ENCODE measurements around the gene CHAT.

Gene CHAT

GRCh38 chr10:49612513-49613164 lies 1.2 kb upstream of the CHAT start:
- no peak for DNase-seq (ENCODE audit: low spot score)

- no peak for DNase-seq (ENCODE audit: low spot score)
Measured at GRCh38 chr10:49613165-49613881, 514 bp upstream of the CHAT start.

GRCh38 chr10:49614242-49615198 lies 683 bp downstream of the CHAT start:
- no peak for DNase-seq (ENCODE audit: low spot score)

GRCh38 chr10:49615213-49615612 lies 1.4 kb downstream of the CHAT start:
- DNase-seq (ENCODE audit: low spot score): no peak

GRCh38 chr10:49615721-49616120 lies 1.9 kb downstream of the CHAT start:
- DNase-seq (ENCODE audit: low spot score): no peak

GRCh38 chr10:49616421-49617101 lies 2.7 kb downstream of the CHAT start:
- no peak for DNase-seq (ENCODE audit: low spot score)

- DNase-seq (ENCODE audit: low spot score): no peak
Measured at GRCh38 chr10:49617121-49618020, 3.5 kb downstream of the CHAT start.

GRCh38 chr10:49618821-49619220 lies 5.0 kb downstream of the CHAT start:
- DNase-seq (ENCODE audit: low spot score): no peak

- DNase-seq (ENCODE audit: low spot score): no peak
Measured at GRCh38 chr10:49619613-49620012, 5.8 kb downstream of the CHAT start.

GRCh38 chr10:49620286-49620810 lies 6.5 kb downstream of the CHAT start:
- DNase-seq (ENCODE audit: low spot score): no peak

- DNase-seq (ENCODE audit: low spot score): no peak
Measured at GRCh38 chr10:49620841-49621378, 7.1 kb downstream of the CHAT start.

GRCh38 chr10:49621561-49621960 lies 7.7 kb downstream of the CHAT start:
- no peak for DNase-seq (ENCODE audit: low spot score)

GRCh38 chr10:49622426-49623425 lies 8.9 kb downstream of the CHAT start:
- no peak for DNase-seq (ENCODE audit: low spot score)

- DNase-seq (ENCODE audit: low spot score): no peak
Measured at GRCh38 chr10:49624629-49625028, 10.8 kb downstream of the CHAT start.

- DNase-seq (ENCODE audit: low spot score): no peak
Measured at GRCh38 chr10:49625411-49625810, 11.6 kb downstream of the CHAT start.

- no peak for DNase-seq (ENCODE audit: low spot score)
Measured at GRCh38 chr10:49627038-49627437, 13.2 kb downstream of the CHAT start.

- DNase-seq (ENCODE audit: low spot score): no peak
Measured at GRCh38 chr10:49627644-49628247, 13.9 kb downstream of the CHAT start.

- no peak for DNase-seq (ENCODE audit: low spot score)
Measured at GRCh38 chr10:49628599-49628998, 14.8 kb downstream of the CHAT start.

- no peak for DNase-seq (ENCODE audit: low spot score)
Measured at GRCh38 chr10:49629431-49629881, 15.6 kb downstream of the CHAT start.
